Colonic mucosa (tissue), 4 donors: Measurements from ENCODE around the gene CRTC3. TPM values are rescaled to one million over a fixed set of nuclear protein-coding genes. Genes with fewer than 3 reads are reported as not detected.

Experiments
- DNase-seq: peaks from one replicate; pipeline ENCODE4 v3.0.0-alpha.2; 2020
- H3K27ac ChIP-seq: fragments of 200-600 bp; one replicate; pipeline ENCODE4 v1.8.0; 2021
- H3K27me3 ChIP-seq: fragments of 200-600 bp; one replicate; pipeline ENCODE4 v1.8.0; 2021
- H3K36me3 ChIP-seq: fragments of 200-600 bp; one replicate; pipeline ENCODE4 v1.8.0; 2021
- H3K4me1 ChIP-seq: fragments of 200-600 bp; one replicate; pipeline ENCODE4 v1.8.0; 2021; ENCODE audit warnings: mild to moderate bottlenecking
- H3K4me3 ChIP-seq: fragments of 200-600 bp; one replicate; pipeline ENCODE4 v1.8.0; 2021
- H3K9ac ChIP-seq, 2 donors: one replicate each; pipeline ENCODE4 v1.7.0; 2013; ENCODE audit warnings: control low read depth in 2 of 2, low read depth in 2 of 2, low read length in 2 of 2
- H3K9me3 ChIP-seq: fragments of 200-600 bp; one replicate; pipeline ENCODE4 v1.8.0; 2021
- CTCF ChIP-seq: fragments of 200-600 bp; IDR thresholded peaks from one replicate; pipeline ENCODE4 v1.8.0; 2022; ENCODE audit warnings: antibody characterized with exemption, mild to moderate bottlenecking
- intact Hi-C: fragments of 100-400 bp; cut with DNase I; formaldehyde crosslinking; loops from one replicate; pipeline ENCODE4 v1.14.1; 2022
- total RNA-seq, 2 donors: library from RNA; stranded (reverse); fragmentation: NEBNext Ultra II Directional in 1 of 2; extraction: Animal tissue kit (Norgen Biotek cat#: 25700) in 1 of 2; gene quantifications; one replicate each; pipeline ENCODE4 v1.2.1, GENCODE V29; 2021
- donor health status: healthy.
- donor health status: DM: no; HTN: no; CAD: no.
- donor health status: DM: no; HTN: no; CAD: no.

The CRTC3 gene
- total RNA-seq, 2 donors from 2014 or later = 16.1 to 24.2 TPM

DNA sequence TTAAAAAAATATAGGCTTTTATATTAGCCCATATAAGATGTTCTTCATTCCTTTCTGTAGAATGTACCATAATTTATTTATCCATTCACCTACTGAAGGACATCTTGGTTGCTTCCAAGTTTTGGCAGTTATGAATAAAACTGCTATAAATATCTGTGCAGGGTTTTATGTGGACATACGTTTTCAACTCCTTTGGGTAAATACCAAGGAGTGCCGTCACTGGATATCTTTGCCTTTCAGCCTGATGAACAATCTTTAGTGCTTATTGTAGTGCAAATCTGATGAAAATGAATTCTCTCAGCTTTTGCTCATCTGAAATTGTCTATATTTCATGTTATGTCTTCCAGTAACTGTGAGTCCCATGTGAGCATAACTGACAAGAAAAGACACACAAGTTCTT is 160.9 kb downstream of the CRTC3 start:
- Histone ChIP-seq H3K36me3 (no peaks in the 10 kb centered on the region), H3K9ac (no peak overlapping the region), H3K27ac (no peak overlapping the region), H3K4me1 (no peaks in the 10 kb centered on the region), H3K9me3 (no peaks in the 10 kb centered on the region), H3K4me3 (no peak overlapping the region), H3K27me3 (no peaks in the 10 kb centered on the region)
- intact Hi-C loops = loop anchor here (5.0 kb wide), 2 partner anchors 38 to 197 kb away; no protein-coding TSS in a partner anchor
- no peak for TF ChIP-seq CTCF
- DNase-seq = no peak

GRCh38 chr15:90691369-90691768 is 161.6 kb downstream of the CRTC3 start:
- Histone ChIP-seq H3K36me3 (no peaks in the 10 kb centered on the region), H3K4me1 (no peaks in the 10 kb centered on the region), H3K27ac (no peak overlapping the region), H3K9ac (no peak overlapping the region), H3K9me3 (no peaks in the 10 kb centered on the region), H3K27me3 (no peaks in the 10 kb centered on the region), H3K4me3 (no peak overlapping the region)
- no peak for DNase-seq
- no peak for TF ChIP-seq CTCF
- intact Hi-C loops = loop anchor here (5.0 kb wide), 2 partner anchors 39 to 196 kb away; no protein-coding TSS in a partner anchor

GRCh38 chr15:90691982-90692773 is 162.5 kb downstream of the CRTC3 start:
- Histone ChIP-seq H3K9ac (no peak overlapping the region), H3K9me3 (no peaks in the 10 kb centered on the region), H3K27ac (no peak overlapping the region), H3K27me3 (no peaks in the 10 kb centered on the region), H3K4me3 (no peak overlapping the region), H3K4me1 (no peaks in the 10 kb centered on the region), H3K36me3 (no peaks in the 10 kb centered on the region)
- no peak for DNase-seq
- no peak for TF ChIP-seq CTCF
- intact Hi-C loops = loop anchor here (5.0 kb wide), 2 partner anchors 40 to 195 kb away; no protein-coding TSS in a partner anchor

Other genes with a start within 250 kb of the CRTC3 start
- gene ZNF774, start 177.6 kb upstream of the CRTC3 start, total RNA-seq = 10 to 100 TPM; 13.7 to 13.9 TPM
- 100 to 1,000 TPM; 210 to 243 TPM for gene IQGAP1, start 141.7 kb upstream of the CRTC3 start, total RNA-seq
- gene BLM, start 187.4 kb downstream of the CRTC3 start, total RNA-seq = 10 to 100 TPM in 1 of 2 donors, 1 to 10 TPM in 1; 3.3 to 16.7 TPM